Measurements from ENCODE around the gene FSTL5.

FSTL5 gene

DNA sequence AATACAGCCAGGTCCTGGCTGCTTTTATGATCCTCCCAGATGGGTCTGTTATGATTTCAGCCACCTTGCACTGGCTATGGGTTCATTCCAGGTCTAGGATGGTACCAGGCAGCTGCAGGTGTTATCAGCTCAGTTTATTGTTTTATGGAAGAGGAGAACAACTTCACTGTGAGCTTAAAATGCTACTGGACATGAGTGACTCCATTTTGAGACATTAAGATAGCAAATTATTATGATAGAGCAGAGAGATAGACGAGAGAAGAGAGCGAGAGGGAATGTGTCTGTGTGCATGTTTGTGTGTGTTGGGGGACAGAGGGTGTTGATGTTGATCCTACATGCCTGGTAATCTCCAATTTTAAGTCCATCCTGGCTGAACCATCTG is 820.2 kb downstream of the FSTL5 start:
- Histone ChIP-seq H3K79me2 (ENCODE audit: insufficient read depth, low read length) (no peaks in the 10 kb centered on the region), H3K9me3 (ENCODE audit: insufficient read depth, low read length, severe bottlenecking) (no peaks in the 10 kb centered on the region), H3K9ac (ENCODE audit: low read depth, low read length) (no peak overlapping the region), H3K4me2 (ENCODE audit: insufficient read depth, low read length) (no peak overlapping the region), H3K4me1 (ENCODE audit: insufficient read depth, low read length) (no peaks in the 10 kb centered on the region), H2AFZ (ENCODE audit: low read depth, low read length) (no peak overlapping the region), H3K27ac (ENCODE audit: low read length) (no peak overlapping the region), H3K27me3 (ENCODE audit: insufficient read depth, low read length, poor library complexity) (no peaks in the 10 kb centered on the region), H3K4me3 (ENCODE audit: low read depth in 1 of 2, low read length in 2 of 2) (no peak overlapping the region), H4K20me1 (ENCODE audit: insufficient read depth, low read length) (no peaks in the 10 kb centered on the region), H3K36me3 (ENCODE audit: insufficient read depth, low read length) (no peaks in the 10 kb centered on the region)
- TF ChIP-seq EZH2 (IDR thresholded peaks at IDR 0.05; ENCODE audit: borderline replicate concordance, low read depth, low read length, severe bottlenecking) = no peak
- TF ChIP-seq, protein P1, sequence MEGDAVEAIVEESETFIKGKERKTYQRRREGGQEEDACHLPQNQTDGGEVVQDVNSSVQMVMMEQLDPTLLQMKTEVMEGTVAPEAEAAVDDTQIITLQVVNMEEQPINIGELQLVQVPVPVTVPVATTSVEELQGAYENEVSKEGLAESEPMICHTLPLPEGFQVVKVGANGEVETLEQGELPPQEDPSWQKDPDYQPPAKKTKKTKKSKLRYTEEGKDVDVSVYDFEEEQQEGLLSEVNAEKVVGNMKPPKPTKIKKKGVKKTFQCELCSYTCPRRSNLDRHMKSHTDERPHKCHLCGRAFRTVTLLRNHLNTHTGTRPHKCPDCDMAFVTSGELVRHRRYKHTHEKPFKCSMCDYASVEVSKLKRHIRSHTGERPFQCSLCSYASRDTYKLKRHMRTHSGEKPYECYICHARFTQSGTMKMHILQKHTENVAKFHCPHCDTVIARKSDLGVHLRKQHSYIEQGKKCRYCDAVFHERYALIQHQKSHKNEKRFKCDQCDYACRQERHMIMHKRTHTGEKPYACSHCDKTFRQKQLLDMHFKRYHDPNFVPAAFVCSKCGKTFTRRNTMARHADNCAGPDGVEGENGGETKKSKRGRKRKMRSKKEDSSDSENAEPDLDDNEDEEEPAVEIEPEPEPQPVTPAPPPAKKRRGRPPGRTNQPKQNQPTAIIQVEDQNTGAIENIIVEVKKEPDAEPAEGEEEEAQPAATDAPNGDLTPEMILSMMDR (IDR thresholded peaks at IDR 0.05; ENCODE audit: borderline replicate concordance, extremely low read depth, low read length, poor library complexity, severe bottlenecking) = no peak
- DNase-seq (no peak), ATAC-seq (ENCODE audit: insufficient read depth, low read depth) (no peak)

DNA sequence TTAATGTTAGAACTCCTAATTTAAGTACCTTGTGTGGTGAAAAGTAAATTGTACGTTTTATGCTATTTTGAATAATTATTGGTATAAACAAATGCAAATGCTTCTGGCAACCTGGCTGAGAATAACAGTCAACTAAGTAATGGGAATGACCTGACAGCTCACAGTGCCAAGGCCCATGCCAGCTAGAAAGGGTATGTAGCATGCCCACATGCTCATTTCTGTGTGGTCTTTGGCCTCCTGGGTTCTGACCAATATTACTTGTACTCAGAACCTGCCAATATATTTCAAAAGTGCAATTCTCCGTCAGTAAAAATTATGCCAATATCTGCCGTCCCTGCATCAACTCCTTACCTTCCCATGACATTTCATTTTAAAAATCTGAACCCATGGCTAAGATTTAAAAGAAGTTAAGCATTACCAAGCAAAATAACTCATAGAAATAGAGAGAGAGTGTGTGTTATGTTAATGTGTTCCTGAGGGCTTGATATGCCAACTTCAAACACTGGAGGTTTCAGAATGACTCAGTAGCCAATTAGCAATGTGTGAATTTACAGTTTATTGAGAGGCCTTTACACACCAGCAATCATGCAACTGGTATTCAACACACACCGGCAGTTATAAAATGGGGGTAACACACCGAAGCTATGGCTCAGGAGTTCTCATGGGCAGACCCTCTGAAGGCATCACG is 820.8 kb downstream of the FSTL5 start:
- no peak for TF ChIP-seq EZH2 (IDR thresholded peaks at IDR 0.05; ENCODE audit: borderline replicate concordance, low read depth, low read length, severe bottlenecking)
- TF ChIP-seq, protein P1 (IDR thresholded peaks at IDR 0.05; ENCODE audit: borderline replicate concordance, extremely low read depth, low read length, poor library complexity, severe bottlenecking) = no peak
- Histone ChIP-seq H3K4me3 (ENCODE audit: low read depth in 1 of 2, low read length in 2 of 2) (no peak overlapping the region), H3K36me3 (ENCODE audit: insufficient read depth, low read length) (no peaks in the 10 kb centered on the region), H2AFZ (ENCODE audit: low read depth, low read length) (no peak overlapping the region), H4K20me1 (ENCODE audit: insufficient read depth, low read length) (no peaks in the 10 kb centered on the region), H3K79me2 (ENCODE audit: insufficient read depth, low read length) (no peaks in the 10 kb centered on the region), H3K4me2 (ENCODE audit: insufficient read depth, low read length) (no peak overlapping the region), H3K27me3 (ENCODE audit: insufficient read depth, low read length, poor library complexity) (no peaks in the 10 kb centered on the region), H3K4me1 (ENCODE audit: insufficient read depth, low read length) (no peaks in the 10 kb centered on the region), H3K27ac (ENCODE audit: low read length) (no peak overlapping the region), H3K9ac (ENCODE audit: low read depth, low read length) (no peak overlapping the region), H3K9me3 (ENCODE audit: insufficient read depth, low read length, severe bottlenecking) (no peaks in the 10 kb centered on the region)
- ATAC-seq (ENCODE audit: insufficient read depth, low read depth) = no peak
- DNase-seq = no peak

DNA sequence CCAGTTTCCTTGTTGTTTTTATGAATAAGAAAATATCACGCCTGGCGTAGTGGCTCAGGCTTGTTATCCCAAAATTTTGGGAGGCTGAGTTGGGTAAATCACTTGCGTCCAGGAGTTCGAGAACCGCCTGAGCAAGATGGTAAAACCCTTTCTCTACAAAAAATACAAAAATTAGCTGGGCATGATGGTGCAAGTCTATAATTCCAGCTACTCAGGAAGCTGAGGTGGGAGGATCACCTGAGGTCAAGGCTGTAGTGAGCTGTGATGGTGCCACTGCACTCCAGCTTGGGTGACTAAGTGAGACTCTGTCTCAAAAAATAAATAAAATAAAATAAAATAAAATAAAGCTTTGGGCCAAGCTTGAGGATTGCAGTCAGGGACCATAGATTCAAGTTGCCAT is 827.2 kb downstream of the FSTL5 start:
- H3K36me3 ChIP-seq (ENCODE audit: insufficient read depth, low read length) = no peaks in the 10 kb centered on the region
- no peaks in the 10 kb centered on the region for H3K4me1 ChIP-seq (ENCODE audit: insufficient read depth, low read length)
- no peaks in the 10 kb centered on the region for H3K27me3 ChIP-seq (ENCODE audit: insufficient read depth, low read length, poor library complexity)
- ATAC-seq (ENCODE audit: insufficient read depth, low read depth) (no peak), DNase-seq (no peak)
- H3K9ac ChIP-seq (ENCODE audit: low read depth, low read length) = no peak overlapping the region
- no peaks in the 10 kb centered on the region for H4K20me1 ChIP-seq (ENCODE audit: insufficient read depth, low read length)
- no peak for TF ChIP-seq EZH2 (IDR thresholded peaks at IDR 0.05; ENCODE audit: borderline replicate concordance, low read depth, low read length, severe bottlenecking)
- TF ChIP-seq, protein P1 (IDR thresholded peaks at IDR 0.05; ENCODE audit: borderline replicate concordance, extremely low read depth, low read length, poor library complexity, severe bottlenecking) = no peak
- no peak overlapping the region for H2AFZ ChIP-seq (ENCODE audit: low read depth, low read length)
- H3K4me2 ChIP-seq (ENCODE audit: insufficient read depth, low read length) = no peak overlapping the region
- no peaks in the 10 kb centered on the region for H3K9me3 ChIP-seq (ENCODE audit: insufficient read depth, low read length, severe bottlenecking)
- H3K79me2 ChIP-seq (ENCODE audit: insufficient read depth, low read length) = no peaks in the 10 kb centered on the region
- no peak overlapping the region for H3K27ac ChIP-seq (ENCODE audit: low read length)
- H3K4me3 ChIP-seq (ENCODE audit: low read depth in 1 of 2, low read length in 2 of 2) = no peak overlapping the region

Data from DND-41 (cell line).